Measurements from ENCODE around the gene ERG28. TPM values are rescaled to one million over a fixed set of nuclear protein-coding genes. Genes with fewer than 3 reads are reported as not detected.

The ERG28 gene, protein sequence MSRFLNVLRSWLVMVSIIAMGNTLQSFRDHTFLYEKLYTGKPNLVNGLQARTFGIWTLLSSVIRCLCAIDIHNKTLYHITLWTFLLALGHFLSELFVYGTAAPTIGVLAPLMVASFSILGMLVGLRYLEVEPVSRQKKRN
- total RNA-seq (ENCODE audit: low replicate concordance): 1.6 and 4.3 TPM in 2 replicates

DNA sequence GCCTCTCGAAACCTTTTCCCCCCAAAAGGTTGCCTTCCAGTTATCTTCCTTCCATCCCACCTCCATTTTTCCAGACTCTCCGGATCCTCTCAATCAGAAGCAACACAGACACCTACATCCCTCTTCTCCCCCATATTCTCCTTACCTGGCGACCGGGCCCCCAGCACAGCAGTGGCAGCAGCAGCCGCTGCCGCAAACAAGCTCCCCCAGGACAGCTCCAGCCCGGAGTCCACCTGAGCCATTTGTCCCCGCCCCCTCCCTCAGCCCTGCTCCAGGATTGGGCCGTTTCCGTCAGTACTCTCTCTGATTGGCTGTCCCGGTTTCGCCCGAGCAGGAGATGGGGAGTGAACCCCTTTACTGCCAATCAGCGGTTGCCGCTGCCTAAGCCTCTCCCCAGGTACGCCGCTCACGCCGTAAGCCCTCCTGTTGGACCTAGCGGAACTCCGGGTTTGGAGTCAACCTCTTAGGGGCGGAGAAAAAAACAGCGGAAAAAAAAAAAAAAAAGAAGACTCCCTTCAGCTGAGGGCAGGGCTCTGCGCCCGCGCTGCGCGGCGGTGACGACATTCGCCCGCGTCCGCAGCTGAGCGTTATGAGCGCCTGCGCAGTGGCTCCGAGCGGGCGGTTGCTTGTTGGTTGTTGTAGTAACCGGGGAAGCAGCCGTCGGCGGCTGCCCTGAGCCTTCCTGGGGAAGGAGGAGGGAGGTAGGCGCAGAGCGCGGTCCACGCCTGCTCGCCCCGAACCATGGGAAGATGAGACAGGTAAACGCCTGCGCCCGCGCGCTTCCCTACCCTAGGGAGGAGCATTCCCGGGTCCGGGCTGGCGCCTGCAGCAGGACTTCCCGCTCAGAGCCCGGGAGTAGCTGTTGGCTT lies at the start of gene ERG28, which contains the start of gene TTLL5:
Gene ERG28 (minus strand): TSS at position 247 of the 869 bp plus-strand sequence. CDS start 3,374 bp downstream, outside the sequence.
Gene TTLL5 (plus strand): TSS at position 617 of the 869 bp plus-strand sequence. CDS start 1,904 bp downstream, outside the sequence.

Other genes with a start within 250 kb of the ERG28 start
- 37.6 and 40.2 TPM in 2 replicates for gene JDP2, start 232.9 kb downstream of the ERG28 start, total RNA-seq (ENCODE audit: low replicate concordance)
- gene BATF, start 138.4 kb downstream of the ERG28 start, total RNA-seq (ENCODE audit: low replicate concordance): 0.12 TPM in 1 of 2 replicates, not detected in the other
- 0.08 and 2.1 TPM in 2 replicates for gene FLVCR2, start 82.3 kb downstream of the ERG28 start, total RNA-seq (ENCODE audit: low replicate concordance)
- 17.4 and 25.0 TPM in 2 replicates for gene TTLL5, start 370 bp upstream of the ERG28 start, total RNA-seq (ENCODE audit: low replicate concordance)